K562 (cell line): ENCODE results near the gene ECM2. TPM values are rescaled to one million over a fixed set of nuclear protein-coding genes. Genes with fewer than 3 reads are reported as not detected.

Experiments used
- CEBPZ ChIP-seq: fragments of 150-350 bp; IDR thresholded peaks from 2 replicates; pipeline ENCODE4 v1.6.1; 2014; ENCODE audit warnings: low read depth, mild to moderate bottlenecking, low read length, borderline replicate concordance
- HLTF ChIP-seq: fragments of 450-650 bp; IDR thresholded peaks from 2 replicates; pipeline ENCODE4 v1.6.1; 2016
- polyA plus RNA-seq, 8 experiments: library from polyadenylated mRNA; depleted of rRNA in 4 of 8; stranded (reverse) in 5 of 8; unstranded in 3 of 8; fragments of >200 nt; fragmentation: Nextera tagmentation in 2 of 8; fragmentation: Illumina TruSeq in 1 of 8; extraction: Ambion mirVana in 2 of 8; extraction: Trizol in 1 of 8; gene quantifications; 2 replicates each; pipeline versions ENCODE4 v1.2.1 to v1.2.3, GENCODE V29; 2011 to 2014; ENCODE audit warnings: inconsistent platforms in 1 of 8, missing spikeins in 1 of 8
- total RNA-seq, 7 experiments: library from RNA; depleted of rRNA in 6 of 7; stranded (reverse); fragments of >200 nt in 6 of 7; fragmentation: Illumina TruSeq in 2 of 7; extraction: Trizol in 2 of 7; gene quantifications; 2 replicates each; pipeline versions ENCODE4 v1.2.1 to v1.2.3, GENCODE V29; 2011 to 2021; ENCODE audit warnings: low replicate concordance in 1 of 7
- TF ChIP-seq, protein P1 (sequence below): sonication (generic); formaldehyde crosslinking; IDR thresholded peaks from 2 replicates; pipeline ENCODE4 v1.8.0; 2022; ENCODE audit warnings: missing genetic modification reagents, mild to moderate bottlenecking, borderline replicate concordance
- TF ChIP-seq, protein P2 (sequence below): fragments of 450-650 bp; IDR thresholded peaks from 2 replicates; pipeline ENCODE4 v1.6.1; 2016; ENCODE audit warnings: missing biosample characterization, missing genetic modification characterization

The ECM2 gene
- total and polyA plus RNA-seq, 9 of the 15 experiments (the other 6 are each of a cell fraction or from before 2014, with no cell fraction given): 0.03 to 0.07 TPM; not detected in 7

DNA sequence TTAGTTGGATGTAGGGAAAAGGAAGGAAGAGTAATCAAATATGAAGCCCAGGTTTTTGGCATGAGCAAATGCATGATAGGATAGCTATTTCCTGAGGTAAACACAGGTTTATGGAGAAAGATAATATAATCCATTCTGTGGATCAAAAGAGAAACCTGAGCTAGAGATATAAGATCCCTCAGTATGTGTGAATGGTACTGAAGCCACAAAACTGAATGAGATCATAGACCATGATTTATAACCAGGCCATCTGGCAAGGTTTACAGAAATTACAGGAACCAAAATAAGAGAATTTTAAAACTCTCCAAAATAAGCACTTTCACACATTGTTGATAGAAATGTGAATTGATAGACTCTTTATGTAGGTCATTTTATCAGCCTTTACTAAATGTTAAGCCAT lies 28.7 kb upstream of the ECM2 start (continued):
- TF ChIP-seq, protein P1, sequence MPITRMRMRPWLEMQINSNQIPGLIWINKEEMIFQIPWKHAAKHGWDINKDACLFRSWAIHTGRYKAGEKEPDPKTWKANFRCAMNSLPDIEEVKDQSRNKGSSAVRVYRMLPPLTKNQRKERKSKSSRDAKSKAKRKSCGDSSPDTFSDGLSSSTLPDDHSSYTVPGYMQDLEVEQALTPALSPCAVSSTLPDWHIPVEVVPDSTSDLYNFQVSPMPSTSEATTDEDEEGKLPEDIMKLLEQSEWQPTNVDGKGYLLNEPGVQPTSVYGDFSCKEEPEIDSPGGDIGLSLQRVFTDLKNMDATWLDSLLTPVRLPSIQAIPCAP (CRISPR knock-in tag): no peak
- TF ChIP-seq, protein P2, sequence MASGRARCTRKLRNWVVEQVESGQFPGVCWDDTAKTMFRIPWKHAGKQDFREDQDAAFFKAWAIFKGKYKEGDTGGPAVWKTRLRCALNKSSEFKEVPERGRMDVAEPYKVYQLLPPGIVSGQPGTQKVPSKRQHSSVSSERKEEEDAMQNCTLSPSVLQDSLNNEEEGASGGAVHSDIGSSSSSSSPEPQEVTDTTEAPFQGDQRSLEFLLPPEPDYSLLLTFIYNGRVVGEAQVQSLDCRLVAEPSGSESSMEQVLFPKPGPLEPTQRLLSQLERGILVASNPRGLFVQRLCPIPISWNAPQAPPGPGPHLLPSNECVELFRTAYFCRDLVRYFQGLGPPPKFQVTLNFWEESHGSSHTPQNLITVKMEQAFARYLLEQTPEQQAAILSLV (tag): no peak
- TF ChIP-seq CEBPZ (no peak), HLTF (no peak)
- TF ChIP-seq, all 486 proteins: peak for 0
